HG02759 (cell line): ENCODE results near the gene ZBTB17.
"Not testable (repeated sequence)": the region's sequence is repeated elsewhere in the genome, so short reads cannot be mapped to it uniquely, and the experiment has no call there.

ENCODE experiments used
- ATAC-seq: cut with Tn5 transposase; IDR thresholded peaks from one replicate; pipeline ENCODE4 v1.9.1; 2021; ENCODE audit warnings: mild to moderate bottlenecking, moderate library complexity; ENCODE audit not compliant: unreplicated experiment

Gene ZBTB17

DNA sequence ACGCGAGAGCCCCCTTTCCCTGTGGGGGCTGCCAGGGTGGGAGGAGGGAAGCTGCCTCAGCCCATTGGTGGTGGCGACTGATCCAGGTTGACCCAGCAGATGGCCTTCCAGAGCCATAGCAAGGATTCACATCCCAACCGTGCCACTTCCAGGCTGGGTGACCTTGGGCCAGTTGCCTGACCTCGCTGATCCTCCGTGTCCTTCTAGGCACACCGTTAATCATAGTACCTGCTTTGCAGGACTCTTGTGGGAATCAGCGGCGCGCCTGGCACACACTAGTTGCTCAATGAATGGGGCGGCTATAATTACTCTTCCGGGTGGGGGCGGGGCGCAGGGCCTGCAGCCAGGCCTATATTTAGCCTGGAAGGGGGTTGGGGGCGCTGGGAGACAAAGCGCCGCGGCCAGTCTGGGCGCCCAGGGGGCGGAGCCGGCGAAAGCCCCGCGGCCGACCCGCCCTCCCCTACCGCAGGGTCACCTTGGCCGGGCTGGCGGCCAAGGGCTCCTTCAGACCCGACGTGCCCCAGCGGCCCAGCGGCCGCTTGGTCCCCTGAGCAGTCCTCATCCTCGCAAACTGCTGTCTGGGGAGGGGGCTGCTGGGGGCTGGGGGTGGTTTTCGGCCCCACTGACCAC lies 36.8 kb upstream of the ZBTB17 start:
- ATAC-seq, result peak; percentile 45

DNA sequence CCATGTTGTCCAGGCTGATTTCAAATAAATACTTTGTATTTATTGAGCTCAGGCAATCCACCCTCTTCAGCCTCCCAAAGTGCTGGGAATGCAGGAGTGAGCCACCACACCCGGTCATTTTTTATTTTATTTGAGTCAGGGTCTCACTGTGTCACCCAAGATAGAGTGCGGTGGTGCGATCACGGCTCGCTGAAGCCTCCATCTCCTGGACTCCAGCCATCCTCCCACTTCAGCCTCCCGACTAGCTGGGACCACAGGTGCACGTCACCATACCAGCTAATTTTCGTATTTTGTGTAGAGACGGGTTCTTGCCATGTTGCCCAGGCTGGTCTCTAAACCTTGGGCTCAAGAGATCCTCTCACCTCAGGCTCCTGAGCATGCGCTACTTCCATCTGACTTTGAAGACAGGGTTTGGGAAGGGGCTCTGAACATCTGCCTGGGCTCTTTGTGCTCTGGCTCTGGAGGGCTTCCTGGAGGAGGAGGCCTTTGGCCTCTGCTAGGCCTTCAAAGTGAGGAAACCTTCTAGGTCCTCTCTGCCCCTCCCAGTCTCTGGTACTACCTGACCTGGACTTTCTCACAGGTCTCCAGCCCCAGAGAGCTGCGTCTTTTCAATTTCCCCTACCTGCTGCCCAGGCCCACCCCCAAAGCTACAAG lies 36.2 kb upstream of the ZBTB17 start:
- ATAC-seq, result no peak

DNA sequence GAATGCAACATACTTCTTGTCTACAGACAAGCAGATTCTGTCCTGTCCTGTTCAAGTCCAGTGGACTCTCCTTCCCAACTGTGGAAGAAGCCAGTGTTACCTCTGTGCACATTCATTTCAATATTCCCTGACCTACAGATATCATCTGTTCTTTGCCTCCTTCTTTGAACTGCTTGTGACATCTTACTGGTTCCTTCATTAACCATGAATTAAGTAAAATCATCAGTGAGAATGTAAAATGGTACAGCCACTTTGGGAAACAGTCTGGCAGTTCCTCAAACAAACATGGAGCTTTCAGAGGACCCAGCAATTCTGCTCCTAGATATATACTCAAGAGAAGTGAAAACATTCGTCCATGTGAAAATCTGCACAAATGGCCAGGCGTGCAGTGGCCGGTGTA lies 34.9 kb upstream of the ZBTB17 start:
- ATAC-seq, result no peak

DNA sequence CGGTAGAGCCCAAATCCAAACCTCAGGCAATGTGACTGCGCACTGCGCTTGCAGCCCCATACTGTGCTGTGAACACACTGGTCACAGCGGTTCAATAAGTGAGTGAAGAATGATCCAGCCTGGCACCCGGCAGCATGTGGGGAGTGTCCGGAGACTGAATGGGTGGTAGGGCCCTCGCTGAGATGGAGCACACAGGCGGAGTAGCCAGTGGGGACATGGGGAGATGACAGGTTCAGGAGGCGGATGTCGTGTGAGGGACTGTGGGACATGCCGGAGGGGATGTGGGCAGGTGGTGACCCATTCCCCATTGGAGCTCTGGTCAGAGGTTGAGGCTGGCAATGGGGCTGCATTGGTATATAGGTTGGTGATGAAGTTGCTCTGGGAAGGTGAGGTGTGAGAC lies 33.8 kb upstream of the ZBTB17 start:
- no peak for ATAC-seq

DNA sequence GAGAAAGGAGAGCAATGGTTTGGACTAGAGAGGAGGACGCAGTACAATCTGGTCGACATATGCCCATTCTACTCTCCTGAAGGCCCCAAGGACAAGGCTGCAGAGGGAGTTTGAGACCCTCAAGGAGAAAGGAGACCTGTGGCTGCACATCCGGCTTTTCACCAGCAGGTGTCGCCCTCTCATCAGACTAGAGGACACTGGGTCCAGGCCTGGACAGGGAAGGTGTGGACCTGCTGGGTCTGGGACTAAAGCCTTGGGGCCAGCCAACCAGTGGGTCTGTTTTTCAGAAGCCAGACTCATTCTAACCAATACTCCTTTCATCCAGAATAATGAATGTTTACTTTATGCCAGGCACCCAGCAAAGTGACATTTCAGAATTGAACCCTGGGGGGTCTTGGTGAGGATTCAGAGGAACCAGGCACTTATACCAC lies 33.1 kb upstream of the ZBTB17 start:
- ATAC-seq, result no peak

DNA sequence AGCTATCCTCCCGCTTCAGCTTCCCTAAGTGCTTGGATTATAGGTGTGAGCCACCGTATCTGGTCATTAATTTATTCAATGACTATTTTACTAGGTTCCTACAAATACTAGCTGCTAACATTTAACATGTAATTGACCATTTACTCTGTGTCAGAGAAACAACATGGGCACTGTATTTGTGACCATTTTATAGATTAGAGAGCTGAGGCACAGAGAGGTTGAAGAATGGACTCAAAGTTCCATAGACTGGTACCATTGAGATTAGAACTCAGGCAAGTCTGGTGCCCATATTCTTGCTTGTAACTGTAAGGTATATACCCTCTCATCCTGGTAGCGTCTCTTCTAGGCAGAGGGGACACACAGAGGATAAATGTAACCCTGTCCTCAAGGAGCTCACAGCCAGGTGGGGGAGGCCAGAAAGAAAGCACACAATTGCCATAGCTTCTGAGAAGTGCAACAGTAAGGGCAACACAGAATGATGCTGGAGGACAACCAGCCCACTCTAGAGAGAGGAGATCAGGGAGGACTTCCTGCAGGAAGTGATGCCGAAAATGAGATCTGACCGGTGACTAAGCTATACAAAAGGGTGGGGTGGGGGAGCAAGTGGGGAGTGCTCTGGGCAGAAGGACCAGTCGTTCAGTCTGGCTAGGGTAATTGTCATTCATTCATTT lies 31.9 kb upstream of the ZBTB17 start:
- no peak for ATAC-seq

DNA sequence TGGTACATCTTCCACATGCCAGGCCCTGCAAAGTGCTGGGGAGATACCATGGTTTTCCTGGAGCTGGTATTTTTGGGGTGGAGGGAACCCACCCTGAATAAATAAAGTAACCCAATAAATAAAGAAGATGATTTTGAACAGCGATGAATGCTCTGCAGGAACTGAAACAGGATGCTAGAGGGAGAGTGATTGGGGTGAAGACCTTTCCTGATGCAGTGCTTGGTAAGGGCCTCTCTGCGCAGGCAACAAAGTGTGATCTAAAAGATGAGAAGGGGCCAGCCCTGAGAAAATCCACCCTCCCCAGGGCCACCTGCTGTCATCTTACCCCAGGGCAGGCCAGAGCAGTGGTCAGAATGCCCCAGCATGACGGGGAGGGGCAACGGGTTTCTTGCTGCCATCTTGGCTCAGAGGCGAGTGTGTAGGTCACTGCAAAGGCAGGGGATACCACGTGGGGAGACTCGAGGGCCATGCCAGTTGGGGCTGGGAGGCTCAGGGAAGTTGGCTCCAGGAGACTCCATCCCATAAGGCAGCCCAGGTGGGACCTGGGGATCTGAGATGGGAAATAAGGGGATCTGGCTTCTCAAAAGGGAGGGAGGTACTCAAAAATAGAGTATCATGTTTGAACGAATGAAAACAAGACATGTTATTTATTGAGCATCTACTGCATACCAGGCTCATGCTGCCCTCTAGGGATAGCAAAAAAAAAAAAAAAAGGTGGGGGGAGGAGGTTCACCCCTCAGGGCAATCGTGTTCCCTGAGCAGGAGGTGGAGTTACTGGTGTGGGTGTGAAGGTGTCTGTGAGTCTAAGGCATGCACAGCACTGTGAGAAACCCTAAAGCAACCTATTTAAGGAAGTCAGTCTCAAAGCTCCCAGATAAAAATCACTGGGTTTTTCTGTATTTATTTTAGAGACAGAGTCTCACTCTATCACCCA lies 30.9 kb upstream of the ZBTB17 start:
- no peak for ATAC-seq

DNA sequence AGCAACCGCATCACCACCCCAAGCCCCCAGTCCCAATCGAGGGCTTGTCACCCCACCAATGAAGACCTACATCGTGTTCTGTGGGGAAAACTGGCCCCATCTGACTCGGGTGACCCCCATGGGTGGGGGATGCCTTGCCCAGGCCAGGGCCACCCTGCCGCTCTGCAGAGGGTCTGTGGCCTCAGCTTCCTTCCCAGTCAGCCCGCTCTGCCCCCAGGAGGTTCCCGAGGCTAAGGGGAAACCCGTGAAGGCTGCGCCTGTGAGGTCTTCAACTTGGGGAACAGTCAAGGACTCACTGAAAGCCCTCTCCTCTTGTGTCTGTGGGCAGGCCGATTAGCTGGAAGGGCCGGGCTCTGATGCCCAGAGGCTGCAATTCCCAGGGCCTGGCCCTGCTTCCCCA lies 30.1 kb upstream of the ZBTB17 start:
- ATAC-seq, result no peak

DNA sequence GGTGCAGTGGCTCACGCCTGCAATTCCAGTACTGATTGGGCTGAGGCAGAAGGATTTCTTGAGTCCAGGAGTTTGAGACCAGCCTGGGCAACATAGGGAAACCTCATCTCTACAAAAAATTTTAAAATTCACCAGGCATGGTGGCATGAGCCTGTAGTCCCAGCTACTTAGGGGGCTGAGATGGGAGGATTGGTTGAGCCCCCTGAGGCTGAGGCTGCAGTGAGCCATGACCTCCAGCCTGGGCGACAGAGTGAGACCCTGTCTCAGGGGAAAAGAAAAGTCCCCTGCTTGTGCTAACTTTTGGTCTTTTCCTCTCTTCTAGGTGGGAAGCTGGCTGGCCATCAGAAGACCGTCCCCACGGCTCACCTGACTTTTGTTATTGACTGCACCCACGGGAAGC lies 29.7 kb upstream of the ZBTB17 start:
- no peak for ATAC-seq

DNA sequence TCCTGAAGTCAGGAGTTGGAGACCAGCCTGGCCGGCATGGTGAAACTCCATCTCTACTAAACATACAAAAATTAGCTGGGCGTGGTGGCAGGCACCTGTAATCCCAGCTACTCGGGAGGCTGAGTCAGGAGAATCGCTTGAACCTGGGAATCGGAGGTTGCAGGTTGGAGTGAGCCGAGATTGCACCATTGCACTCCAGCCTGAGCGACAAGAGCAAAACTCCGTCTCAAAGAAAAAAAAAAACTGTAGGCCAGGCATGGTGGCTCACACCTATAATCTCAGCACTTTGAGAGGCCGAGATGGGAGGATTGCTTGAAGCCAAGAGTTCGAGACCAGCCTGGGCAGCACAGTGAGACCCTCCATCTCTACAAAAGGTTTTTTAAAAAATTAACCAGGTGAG lies 25.4 kb upstream of the ZBTB17 start:
- not testable (repeated sequence) for ATAC-seq

DNA sequence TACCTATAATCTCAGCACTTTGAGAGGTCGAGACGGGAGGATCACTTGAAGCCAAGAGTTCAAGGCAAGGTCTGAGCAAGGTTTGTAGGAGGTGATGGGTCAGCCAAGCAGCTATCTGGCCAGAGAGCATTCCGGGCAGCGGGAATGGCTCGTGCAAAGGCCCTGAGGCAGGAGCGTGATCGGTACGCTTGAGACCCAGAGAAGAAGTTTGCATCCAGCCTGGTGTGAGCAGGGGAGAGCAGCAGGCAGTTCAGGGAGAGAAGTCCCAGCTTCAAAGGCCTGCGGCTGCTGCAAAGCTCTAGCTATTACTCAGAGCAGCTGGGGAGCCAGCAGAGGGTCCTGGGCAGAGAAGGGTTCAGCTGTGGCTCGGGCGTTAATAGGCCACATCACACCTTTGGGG lies 23.0 kb upstream of the ZBTB17 start:
- ATAC-seq, result no peak

DNA sequence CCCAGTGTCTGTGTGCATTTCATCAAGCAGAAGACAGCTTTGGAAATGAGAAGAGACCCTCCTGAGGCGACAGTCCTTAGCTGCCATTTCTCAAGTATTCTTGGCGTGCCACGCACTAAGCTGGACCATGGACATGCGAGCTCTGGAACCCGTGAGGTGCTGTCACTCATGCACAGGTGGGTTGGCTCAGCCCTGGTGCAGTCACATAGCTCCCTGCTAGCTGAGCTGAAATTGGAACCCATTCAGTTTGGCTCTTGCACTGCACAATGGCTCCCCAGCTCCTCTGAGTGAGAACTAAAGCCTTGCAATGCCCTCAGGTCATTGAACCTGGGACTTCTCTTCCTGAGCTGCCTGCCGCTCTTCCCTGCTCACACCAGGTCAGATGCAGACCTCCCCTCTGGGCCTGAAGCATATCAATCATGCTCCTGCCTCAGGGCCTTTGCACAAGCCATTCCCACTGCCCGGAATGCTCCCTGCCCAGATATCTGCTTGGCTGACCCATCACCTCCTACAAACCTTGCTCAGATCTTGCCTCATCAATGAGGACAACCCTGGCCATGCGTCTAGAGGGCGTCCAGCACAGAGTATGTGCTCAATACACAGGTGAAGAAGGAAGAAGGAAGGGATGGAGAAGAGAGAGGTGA lies 21.9 kb upstream of the ZBTB17 start:
- no peak for ATAC-seq

DNA sequence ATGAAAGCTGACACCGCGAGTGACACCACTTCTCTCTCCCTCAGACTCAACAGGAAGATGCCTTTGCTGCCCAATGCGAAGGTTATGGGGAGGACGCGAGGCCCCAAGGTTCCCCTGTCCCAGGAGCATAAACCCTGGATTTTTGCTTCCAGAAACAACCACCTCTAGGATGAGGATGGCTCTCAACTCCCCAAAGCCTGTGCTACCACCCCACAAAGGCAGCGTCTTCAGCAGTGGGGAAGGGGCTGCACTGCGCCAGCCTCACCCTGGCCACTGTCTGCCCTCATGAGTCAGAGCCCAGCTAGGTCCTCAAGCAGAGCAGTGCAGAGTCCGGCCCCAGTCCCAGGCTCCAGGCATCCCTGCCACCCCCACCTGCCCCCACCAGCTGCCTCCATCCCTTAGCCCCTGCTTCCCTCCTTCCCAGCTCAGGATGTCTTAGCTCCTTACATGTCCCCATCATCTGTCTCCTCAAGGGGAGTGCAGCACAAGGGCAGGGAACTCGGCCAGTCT lies 21.2 kb upstream of the ZBTB17 start:
- no peak for ATAC-seq

DNA sequence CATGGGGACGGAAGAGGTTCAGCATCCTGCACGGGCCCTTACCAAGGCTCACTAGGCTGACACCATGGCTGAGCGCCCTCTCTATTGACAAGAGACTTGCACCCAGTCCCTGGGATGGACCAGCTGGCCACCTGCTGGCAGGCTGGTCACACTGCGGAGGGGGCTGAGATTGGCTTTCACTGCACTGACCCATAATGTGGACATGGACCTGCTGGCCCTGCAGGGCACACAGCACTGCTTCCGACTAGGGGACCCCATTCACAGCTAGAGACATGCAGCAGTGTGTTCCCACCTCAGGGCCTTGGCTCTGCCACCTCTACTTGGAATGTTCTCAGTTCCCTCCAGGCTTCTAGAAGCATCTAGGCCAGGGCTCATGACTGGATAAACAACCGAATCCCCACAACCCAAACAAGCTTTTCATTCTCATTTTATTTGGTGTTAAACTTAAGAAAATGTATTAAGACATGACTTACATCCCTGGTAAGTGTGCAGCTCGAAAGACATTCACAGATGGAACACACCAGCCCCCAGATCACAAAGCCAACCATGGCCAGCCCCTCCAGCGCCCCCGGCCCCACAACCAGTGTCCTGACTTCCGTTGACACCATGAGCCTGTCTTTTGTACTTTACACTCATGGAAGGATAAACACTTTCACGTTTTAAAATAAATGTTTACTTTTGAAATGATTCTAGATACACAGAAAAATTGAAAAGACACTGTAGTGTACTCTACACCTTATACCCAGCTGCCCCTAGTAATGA lies 18.9 kb upstream of the ZBTB17 start:
- no peak for ATAC-seq

DNA sequence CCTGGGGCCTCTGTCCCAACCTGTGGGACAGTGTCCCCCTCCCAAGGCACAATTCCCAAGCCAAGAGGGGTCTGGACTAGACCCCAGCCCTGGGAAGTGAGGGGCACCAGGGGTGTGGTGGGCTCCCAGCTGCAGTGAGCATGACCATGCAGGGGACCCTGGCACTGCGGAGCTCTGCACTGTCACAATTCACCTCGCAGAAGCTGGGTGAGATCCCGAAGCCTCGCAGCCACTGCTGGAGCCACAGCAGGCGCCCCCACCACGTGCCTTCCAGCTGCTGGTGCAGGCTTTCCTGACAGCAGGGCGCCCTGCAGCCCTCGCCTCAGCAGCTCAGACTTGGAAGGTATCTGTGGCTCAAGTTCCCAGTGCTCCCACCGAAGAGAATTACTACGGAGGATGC lies 18.2 kb upstream of the ZBTB17 start:
- ATAC-seq, result no peak

DNA sequence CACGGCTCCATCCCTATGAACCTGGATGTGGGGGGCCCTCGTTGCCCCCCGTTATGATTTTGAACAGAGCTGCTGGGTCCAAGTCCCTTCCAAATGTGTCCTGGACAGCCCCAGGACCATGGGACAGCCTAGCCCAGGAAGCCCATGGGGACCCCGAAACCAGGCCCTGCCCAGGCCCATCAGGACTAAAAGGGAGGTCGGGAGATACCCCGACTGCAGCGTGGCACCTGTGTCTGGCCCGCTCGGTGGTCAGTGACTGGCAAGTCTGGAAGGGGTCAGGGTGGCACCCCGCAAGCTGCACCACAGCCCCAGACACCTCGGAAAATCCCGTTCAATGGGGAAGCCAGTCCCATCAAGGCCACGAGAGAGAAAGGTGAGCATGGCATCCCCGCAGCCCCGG lies 17.8 kb upstream of the ZBTB17 start:
- ATAC-seq, result no peak

DNA sequence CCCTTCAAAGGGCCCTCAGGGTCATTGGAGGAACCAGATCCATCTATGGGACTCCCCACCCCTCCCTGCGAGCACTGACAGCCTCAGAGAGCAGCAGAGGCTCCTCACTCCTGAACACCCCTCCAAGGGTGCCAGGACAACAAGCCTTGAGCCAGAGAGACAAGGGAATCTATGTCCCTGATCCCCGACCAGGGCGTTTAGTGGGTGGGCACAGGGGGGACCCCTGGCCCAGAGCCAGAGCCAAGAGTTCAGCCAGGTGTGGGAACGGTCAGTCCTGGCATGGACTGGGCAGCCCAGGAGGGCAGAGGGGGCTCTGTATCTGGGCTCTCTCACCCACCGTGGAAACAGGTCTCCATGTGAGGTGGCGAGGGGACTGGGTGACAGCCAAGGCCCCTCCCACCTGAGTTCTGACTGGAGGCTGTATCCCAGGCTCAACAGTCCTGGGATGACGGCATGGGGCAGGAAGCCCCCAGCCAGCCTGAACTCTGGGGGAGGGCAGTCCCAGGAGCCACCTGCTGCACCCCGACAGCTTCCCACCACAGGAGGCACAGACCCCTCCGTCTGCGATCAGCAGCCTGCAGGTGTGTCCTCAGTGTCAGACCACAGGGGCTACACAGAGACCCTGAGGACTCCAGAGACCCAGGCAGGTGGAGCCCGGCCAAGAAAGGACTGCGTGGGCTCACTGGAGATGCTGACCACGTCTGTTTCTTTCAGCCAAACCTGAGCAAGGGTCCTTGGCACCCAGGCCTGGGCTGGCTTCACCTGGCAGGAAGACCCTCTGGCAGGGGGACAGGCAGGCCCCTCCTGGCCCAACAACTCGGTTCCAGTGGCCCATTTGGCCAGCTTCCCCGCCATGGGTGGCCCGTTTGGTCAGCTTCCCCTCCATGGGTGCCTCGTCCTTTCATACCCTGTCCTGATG lies 16.9 kb upstream of the ZBTB17 start:
- no peak for ATAC-seq

DNA sequence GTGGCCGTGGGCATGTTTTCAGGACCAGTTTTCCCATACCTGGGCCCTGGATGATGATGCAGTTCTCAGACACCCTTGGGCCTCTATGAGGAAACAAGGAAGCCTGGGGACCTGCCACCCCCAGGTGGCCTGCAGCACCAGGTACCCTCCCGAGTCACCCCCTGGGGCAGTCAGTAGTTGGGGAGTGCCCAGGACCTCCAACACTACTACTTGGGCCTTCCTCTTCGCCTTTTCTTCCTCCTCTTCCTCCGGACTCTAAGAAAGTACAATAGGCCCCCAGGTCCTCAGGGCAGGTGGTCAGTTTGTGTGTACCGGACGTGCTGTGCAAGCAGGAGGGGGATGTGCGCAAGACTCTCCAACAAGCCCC lies 16.3 kb upstream of the ZBTB17 start:
- no peak for ATAC-seq
